K562 (cell line): ENCODE data around the gene EFCAB8. TPM values are rescaled to one million over a fixed set of nuclear protein-coding genes. Genes with fewer than 3 reads are reported as not detected.

Experiments used
- ARNT ChIP-seq, 2 experiments: fragments of 450-650 bp; IDR thresholded peaks; 2 replicates each; pipeline ENCODE4 v1.6.1; 2016; ENCODE audit warnings: mild to moderate bottlenecking in 1 of 2
- C11orf30 ChIP-seq: fragments of 450-650 bp; IDR thresholded peaks from 2 replicates; pipeline ENCODE4 v1.6.1; 2016; ENCODE audit warnings: low read depth, mild to moderate bottlenecking
- DNMT1 ChIP-seq: fragments of 450-650 bp; IDR thresholded peaks from 2 replicates; pipeline ENCODE4 v1.6.1; 2016; ENCODE audit warnings: antibody characterized with exemption, mild to moderate bottlenecking
- FOXK2 ChIP-seq, 2 experiments: fragments of 450-650 bp; IDR thresholded peaks in 1 of 2; conservative IDR thresholded peaks in 1 of 2; 2 replicates each; pipeline ENCODE4 v1.6.1; 2016; ENCODE audit warnings: low read depth in 2 of 2, mild to moderate bottlenecking in 1 of 2
- KAT2B ChIP-seq: IDR thresholded peaks from one replicate; pipeline ENCODE4 v1.6.1; 2012; ENCODE audit warnings: low read depth, mild to moderate bottlenecking, control low read depth, inconsistent platforms, low read length, moderate library complexity
- KDM5B ChIP-seq: fragments of 200-600 bp; sonication (generic); IDR thresholded peaks from 2 replicates; pipeline ENCODE4 v1.6.1; 2012; ENCODE audit warnings: low read depth, mild to moderate bottlenecking, moderate library complexity, low read length, control low read depth, inconsistent platforms; ENCODE audit not compliant: insufficient replicate concordance
- KHSRP ChIP-seq: fragments of 450-650 bp; IDR thresholded peaks from 2 replicates; pipeline ENCODE4 v1.6.1; 2017
- MEIS2 ChIP-seq: fragments of 450-650 bp; IDR thresholded peaks from 2 replicates; pipeline ENCODE4 v1.6.1; 2014; ENCODE audit warnings: mild to moderate bottlenecking; ENCODE audit not compliant: partially characterized antibody
- NBN ChIP-seq: fragments of 450-650 bp; IDR thresholded peaks from 2 replicates; pipeline ENCODE4 v1.6.1; 2016; ENCODE audit warnings: low read depth, mild to moderate bottlenecking
- NR2C1 ChIP-seq, 2 experiments: fragments of 450-650 bp; IDR thresholded peaks; 2 replicates each; pipeline ENCODE4 v1.6.1; 2017; ENCODE audit warnings: mild to moderate bottlenecking in 2 of 2, antibody characterized with exemption in 1 of 2, inconsistent platforms in 1 of 2, missing compliant biosample characterization in 1 of 2, missing genetic modification characterization in 1 of 2
- OTX1 ChIP-seq: fragments of 450-650 bp; formaldehyde crosslinking; IDR thresholded peaks from 2 replicates; pipeline ENCODE4 v1.4.0; 2022; ENCODE audit warnings: mild to moderate bottlenecking
- PRPF4 ChIP-seq: fragments of 200-400 bp; formaldehyde crosslinking; IDR thresholded peaks from one replicate; pipeline ENCODE4 v1.6.1; 2017; ENCODE audit warnings: low read length, low read depth, mild to moderate bottlenecking; ENCODE audit not compliant: insufficient read depth, poor library complexity, severe bottlenecking
- PTBP1 ChIP-seq: fragments of 200-400 bp; formaldehyde crosslinking; IDR thresholded peaks from 2 replicates; pipeline ENCODE4 v1.6.1; 2017; ENCODE audit warnings: low read depth, low read length
- XRCC5 ChIP-seq: fragments of 200-400 bp; formaldehyde crosslinking; IDR thresholded peaks from 2 replicates; pipeline ENCODE4 v1.6.1; 2017; ENCODE audit warnings: low read depth, mild to moderate bottlenecking, low read length
- ZNF165 ChIP-seq: fragments of 250-450 bp; sonication (Bioruptor Pico); IDR thresholded peaks from 2 replicates; pipeline ENCODE4 v1.4.0; 2020; ENCODE audit warnings: borderline replicate concordance
- ZNF175 ChIP-seq: fragments of 200-800 bp; sonication (Bioruptor generic); IDR thresholded peaks from 2 replicates; pipeline ENCODE4 v1.6.1; 2016; ENCODE audit warnings: low read depth, mild to moderate bottlenecking, missing genetic modification characterization, missing compliant biosample characterization
- ZNF408 ChIP-seq: fragments of 250-450 bp; sonication (Bioruptor Pico); IDR thresholded peaks from 2 replicates; pipeline ENCODE4 v1.4.0; 2020; ENCODE audit warnings: low read depth, mild to moderate bottlenecking, moderate library complexity
- polyA plus RNA-seq, 8 experiments: library from polyadenylated mRNA; depleted of rRNA in 4 of 8; stranded (reverse) in 5 of 8; unstranded in 3 of 8; fragments of >200 nt; fragmentation: Nextera tagmentation in 2 of 8; fragmentation: Illumina TruSeq in 1 of 8; extraction: Ambion mirVana in 2 of 8; extraction: Trizol in 1 of 8; gene quantifications; 2 replicates each; pipeline versions ENCODE4 v1.2.1 to v1.2.3, GENCODE V29; 2011 to 2014; ENCODE audit warnings: inconsistent platforms in 1 of 8, missing spikeins in 1 of 8
- total RNA-seq, 7 experiments: library from RNA; depleted of rRNA in 6 of 7; stranded (reverse); fragments of >200 nt in 6 of 7; fragmentation: Illumina TruSeq in 2 of 7; extraction: Trizol in 2 of 7; gene quantifications; 2 replicates each; pipeline versions ENCODE4 v1.2.1 to v1.2.3, GENCODE V29; 2011 to 2021; ENCODE audit warnings: low replicate concordance in 1 of 7
- TF ChIP-seq, protein P1 (sequence below): sonication (generic); formaldehyde crosslinking; IDR thresholded peaks from 2 replicates; pipeline ENCODE4 v1.8.0; 2022; ENCODE audit warnings: missing genetic modification reagents, mild to moderate bottlenecking, borderline replicate concordance
- TF ChIP-seq, protein P2 (sequence below): fragments of 450-650 bp; IDR thresholded peaks from 2 replicates; pipeline ENCODE4 v1.6.1; 2016; ENCODE audit warnings: missing biosample characterization, missing genetic modification characterization
- TF ChIP-seq, protein P3 (sequence below): fragments of 200-400 bp; formaldehyde crosslinking; IDR thresholded peaks from 2 replicates; pipeline ENCODE4 v1.6.1; 2017; ENCODE audit warnings: mild to moderate bottlenecking, low read depth, low read length, moderate library complexity
- TF ChIP-seq, protein P4 (sequence below): fragments of 250-450 bp; sonication (Bioruptor Pico); IDR thresholded peaks from 2 replicates; pipeline ENCODE4 v1.5.0; 2021

The EFCAB8 gene
- total and polyA plus RNA-seq, 9 of the 15 experiments (the other 6 are each of a cell fraction or from before 2014, with no cell fraction given) = 0.03 to 0.18 (median 0.11) TPM; not detected in 6

DNA sequence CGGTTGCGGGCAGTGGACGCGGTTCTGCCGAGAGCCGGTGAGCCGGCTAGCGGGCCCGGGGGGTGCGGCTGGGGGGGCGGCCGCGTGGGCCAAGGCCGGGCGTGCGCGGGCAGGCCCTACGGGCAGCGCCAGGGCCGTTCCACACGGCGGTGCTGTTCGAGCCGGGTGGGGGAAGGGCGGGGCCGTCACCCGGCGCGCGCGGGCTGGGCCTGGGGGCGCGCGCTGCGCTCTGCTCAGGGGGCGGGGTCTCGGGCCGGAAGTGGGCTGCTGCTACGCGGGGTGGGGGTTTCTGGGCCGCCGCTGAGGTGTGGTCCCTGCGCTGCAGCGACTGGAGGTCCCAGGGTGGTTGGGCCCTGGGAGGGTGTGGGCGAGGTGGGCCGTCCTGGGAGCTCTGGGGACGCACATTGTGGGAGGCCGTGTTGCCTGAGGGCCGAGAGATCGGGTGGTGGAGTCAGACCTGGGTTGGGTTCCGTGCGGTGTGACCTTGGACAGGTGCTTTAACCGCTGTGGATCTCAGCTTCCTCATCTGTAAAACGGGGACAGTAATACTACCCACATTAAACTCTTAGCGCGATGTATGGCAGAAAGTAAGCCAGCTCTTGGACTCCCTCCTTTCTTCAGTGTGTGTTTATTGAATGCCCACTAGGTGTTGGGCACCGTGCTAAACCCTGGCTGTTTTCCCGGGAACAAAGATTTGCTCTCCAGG, 38.6 kb upstream of the EFCAB8 start (continued):
- no peak for TF ChIP-seq NBN
- peak; percentile 54 for TF ChIP-seq KDM5B
- TF ChIP-seq C11orf30 = no peak
- no peak for TF ChIP-seq ZNF165 (CRISPR knock-in tag)
- TF ChIP-seq KHSRP = no peak
- TF ChIP-seq ZNF408 (CRISPR knock-in tag) = no peak
- no peak for TF ChIP-seq PTBP1
- TF ChIP-seq FOXK2 (conservative IDR thresholded peaks at IDR 0.05 in 1 of 2, IDR thresholded peaks at IDR 0.05 in 1 of 2; ENCODE audit: low read depth in 2 of 2) = 0 out of 4 replicates have a peak, but pooled peaks of 1 of the 2 experiments have one; percentile 9
- no peak for TF ChIP-seq NR2C1 (IDR thresholded peaks at IDR 0.05)
- no peak for TF ChIP-seq NR2C1 (tag; IDR thresholded peaks at IDR 0.05)
- TF ChIP-seq ARNT (IDR thresholded peaks at IDR 0.05) = no peak
- TF ChIP-seq, protein P1, sequence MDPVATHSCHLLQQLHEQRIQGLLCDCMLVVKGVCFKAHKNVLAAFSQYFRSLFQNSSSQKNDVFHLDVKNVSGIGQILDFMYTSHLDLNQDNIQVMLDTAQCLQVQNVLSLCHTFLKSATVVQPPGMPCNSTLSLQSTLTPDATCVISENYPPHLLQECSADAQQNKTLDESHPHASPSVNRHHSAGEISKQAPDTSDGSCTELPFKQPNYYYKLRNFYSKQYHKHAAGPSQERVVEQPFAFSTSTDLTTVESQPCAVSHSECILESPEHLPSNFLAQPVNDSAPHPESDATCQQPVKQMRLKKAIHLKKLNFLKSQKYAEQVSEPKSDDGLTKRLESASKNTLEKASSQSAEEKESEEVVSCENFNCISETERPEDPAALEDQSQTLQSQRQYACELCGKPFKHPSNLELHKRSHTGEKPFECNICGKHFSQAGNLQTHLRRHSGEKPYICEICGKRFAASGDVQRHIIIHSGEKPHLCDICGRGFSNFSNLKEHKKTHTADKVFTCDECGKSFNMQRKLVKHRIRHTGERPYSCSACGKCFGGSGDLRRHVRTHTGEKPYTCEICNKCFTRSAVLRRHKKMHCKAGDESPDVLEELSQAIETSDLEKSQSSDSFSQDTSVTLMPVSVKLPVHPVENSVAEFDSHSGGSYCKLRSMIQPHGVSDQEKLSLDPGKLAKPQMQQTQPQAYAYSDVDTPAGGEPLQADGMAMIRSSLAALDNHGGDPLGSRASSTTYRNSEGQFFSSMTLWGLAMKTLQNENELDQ (CRISPR knock-in tag) = no peak
- 0 out of 2 replicates have a peak, but pooled peaks have one; percentile 26 for TF ChIP-seq OTX1 (CRISPR knock-in tag)
- no peak for TF ChIP-seq XRCC5
- TF ChIP-seq PRPF4 = peak; percentile 33
- no peak for TF ChIP-seq MEIS2
- no peak for TF ChIP-seq DNMT1
- no peak for TF ChIP-seq ZNF175 (CRISPR knock-in tag)
- TF ChIP-seq, protein P2, sequence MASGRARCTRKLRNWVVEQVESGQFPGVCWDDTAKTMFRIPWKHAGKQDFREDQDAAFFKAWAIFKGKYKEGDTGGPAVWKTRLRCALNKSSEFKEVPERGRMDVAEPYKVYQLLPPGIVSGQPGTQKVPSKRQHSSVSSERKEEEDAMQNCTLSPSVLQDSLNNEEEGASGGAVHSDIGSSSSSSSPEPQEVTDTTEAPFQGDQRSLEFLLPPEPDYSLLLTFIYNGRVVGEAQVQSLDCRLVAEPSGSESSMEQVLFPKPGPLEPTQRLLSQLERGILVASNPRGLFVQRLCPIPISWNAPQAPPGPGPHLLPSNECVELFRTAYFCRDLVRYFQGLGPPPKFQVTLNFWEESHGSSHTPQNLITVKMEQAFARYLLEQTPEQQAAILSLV (tag) = no peak
- TF ChIP-seq, protein P3, sequence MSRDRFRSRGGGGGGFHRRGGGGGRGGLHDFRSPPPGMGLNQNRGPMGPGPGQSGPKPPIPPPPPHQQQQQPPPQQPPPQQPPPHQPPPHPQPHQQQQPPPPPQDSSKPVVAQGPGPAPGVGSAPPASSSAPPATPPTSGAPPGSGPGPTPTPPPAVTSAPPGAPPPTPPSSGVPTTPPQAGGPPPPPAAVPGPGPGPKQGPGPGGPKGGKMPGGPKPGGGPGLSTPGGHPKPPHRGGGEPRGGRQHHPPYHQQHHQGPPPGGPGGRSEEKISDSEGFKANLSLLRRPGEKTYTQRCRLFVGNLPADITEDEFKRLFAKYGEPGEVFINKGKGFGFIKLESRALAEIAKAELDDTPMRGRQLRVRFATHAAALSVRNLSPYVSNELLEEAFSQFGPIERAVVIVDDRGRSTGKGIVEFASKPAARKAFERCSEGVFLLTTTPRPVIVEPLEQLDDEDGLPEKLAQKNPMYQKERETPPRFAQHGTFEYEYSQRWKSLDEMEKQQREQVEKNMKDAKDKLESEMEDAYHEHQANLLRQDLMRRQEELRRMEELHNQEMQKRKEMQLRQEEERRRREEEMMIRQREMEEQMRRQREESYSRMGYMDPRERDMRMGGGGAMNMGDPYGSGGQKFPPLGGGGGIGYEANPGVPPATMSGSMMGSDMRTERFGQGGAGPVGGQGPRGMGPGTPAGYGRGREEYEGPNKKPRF = no peak
- TF ChIP-seq, protein P4, sequence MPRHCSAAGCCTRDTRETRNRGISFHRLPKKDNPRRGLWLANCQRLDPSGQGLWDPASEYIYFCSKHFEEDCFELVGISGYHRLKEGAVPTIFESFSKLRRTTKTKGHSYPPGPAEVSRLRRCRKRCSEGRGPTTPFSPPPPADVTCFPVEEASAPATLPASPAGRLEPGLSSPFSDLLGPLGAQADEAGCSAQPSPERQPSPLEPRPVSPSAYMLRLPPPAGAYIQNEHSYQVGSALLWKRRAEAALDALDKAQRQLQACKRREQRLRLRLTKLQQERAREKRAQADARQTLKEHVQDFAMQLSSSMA = no peak
- TF ChIP-seq KAT2B = no peak
